Hepatocyte (in vitro differentiated cells): ENCODE data around the gene GJD3. TPM values are rescaled to one million over a fixed set of nuclear protein-coding genes. Genes with fewer than 3 reads are reported as not detected.

Experiments
- DNase-seq: peaks from one replicate; pipeline ENCODE4 v3.0.0-alpha.2; 2016; ENCODE audit warnings: low spot score
- H2AFZ ChIP-seq: fragments of 200-600 bp; sonication (generic); 2 replicates; pipeline ENCODE4 v1.6.0; 2016; ENCODE audit warnings: antibody characterized with exemption, mild to moderate bottlenecking
- H3K27ac ChIP-seq: fragments of 200-600 bp; sonication (generic); 2 replicates; pipeline ENCODE4 v1.5.1; 2016; ENCODE audit warnings: mild to moderate bottlenecking
- H3K27me3 ChIP-seq: fragments of 200-600 bp; sonication (generic); 2 replicates; pipeline ENCODE4 v1.6.1; 2016
- H3K36me3 ChIP-seq: fragments of 200-600 bp; sonication (generic); replicated peaks from 2 replicates; pipeline ENCODE4 v1.5.1; 2016; ENCODE audit warnings: low read depth; ENCODE audit not compliant: insufficient read depth
- H3K4me1 ChIP-seq: fragments of 200-600 bp; sonication (generic); 2 replicates; pipeline ENCODE4 v1.5.1; 2016; ENCODE audit warnings: mild to moderate bottlenecking, moderate library complexity; ENCODE audit not compliant: insufficient read depth
- H3K4me2 ChIP-seq: fragments of 200-600 bp; sonication (generic); 2 replicates; pipeline ENCODE4 v1.6.0; 2016
- H3K4me3 ChIP-seq: fragments of 200-600 bp; sonication (generic); 2 replicates; pipeline ENCODE4 v1.5.1; 2016; ENCODE audit warnings: mild to moderate bottlenecking
- H3K79me2 ChIP-seq: fragments of 200-600 bp; sonication (generic); 2 replicates; pipeline ENCODE4 v1.6.0; 2017; ENCODE audit warnings: mild to moderate bottlenecking
- H3K9me2 ChIP-seq: fragments of 200-600 bp; sonication (generic); replicated peaks from 2 replicates; pipeline ENCODE4 v1.6.0; 2017; ENCODE audit warnings: mild to moderate bottlenecking; ENCODE audit not compliant: insufficient read depth
- H3K9me3 ChIP-seq: fragments of 200-600 bp; sonication (generic); 2 replicates; pipeline ENCODE4 v1.5.1; 2016; ENCODE audit warnings: low read depth, mild to moderate bottlenecking
- H4K20me1 ChIP-seq: fragments of 200-600 bp; sonication (generic); 2 replicates; pipeline ENCODE4 v1.6.0; 2016; ENCODE audit warnings: mild to moderate bottlenecking; ENCODE audit not compliant: insufficient read depth, poor library complexity, severe bottlenecking
- CTCF ChIP-seq: fragments of 200-600 bp; sonication (generic); IDR thresholded peaks from 2 replicates; pipeline ENCODE4 v1.5.1; 2016; ENCODE audit warnings: antibody characterized with exemption, mild to moderate bottlenecking; ENCODE audit not compliant: poor library complexity
- EZH2 ChIP-seq: fragments of 200-600 bp; sonication (generic); IDR thresholded peaks from 2 replicates; pipeline ENCODE4 v1.6.1; 2016; ENCODE audit warnings: antibody characterized with exemption, mild to moderate bottlenecking, borderline replicate concordance
- EZH2phosphoT487 ChIP-seq: fragments of 200-600 bp; sonication (generic); IDR thresholded peaks from one replicate; pipeline ENCODE4 v1.6.1; 2018; ENCODE audit warnings: antibody characterized with exemption, mild to moderate bottlenecking, low read depth, moderate library complexity; ENCODE audit not compliant: unreplicated experiment, severe bottlenecking
- WGBS: methylation state at CpG from one replicate; pipeline ENCODE4 v1.1.6; 2016; ENCODE audit warnings: low lambda C conversion rate; ENCODE audit errors: missing lambda C conversion rate; 5-methylcytosine and 5-hydroxymethylcytosine counted together
- polyA plus RNA-seq: library from polyadenylated mRNA; unstranded; fragments of >200 nt; fragmentation: Nextera tagmentation; extraction: Ambion mirVana; gene quantifications from 2 replicates; pipeline ENCODE4 v1.2.1, GENCODE V29; 2016
- total RNA-seq: library from RNA; depleted of rRNA; stranded (reverse); fragments of >200 nt; gene quantifications from 2 replicates; pipeline ENCODE4 v1.2.3, GENCODE V29; 2014

GJD3 gene
- total and polyA plus RNA-seq, 2 experiments from 2014 or later = 0.47 to 3.8 TPM

GRCh38 chr17:40356990-40357881, 7.3 kb downstream of the GJD3 start:
- WGBS = 91% methylated on average over 12 of the region's 19 CpGs
- peaks cover 4% of the 10 kb centered on the region for H3K27me3 ChIP-seq
- no peak overlapping the region for H3K4me2 ChIP-seq
- no peaks in the 10 kb centered on the region for H3K9me3 ChIP-seq
- no peak overlapping the region for H2AFZ ChIP-seq
- no peak for TF ChIP-seq CTCF
- H3K4me1 ChIP-seq = peaks cover 5% of the 10 kb centered on the region
- no peak overlapping the region for H3K4me3 ChIP-seq
- no peaks in the 10 kb centered on the region for H3K36me3 ChIP-seq
- no peaks in the 10 kb centered on the region for H3K79me2 ChIP-seq
- no peak overlapping the region for H3K27ac ChIP-seq
- no peak for DNase-seq
- no peaks in the 10 kb centered on the region for H4K20me1 ChIP-seq
- no peaks in the 10 kb centered on the region for H3K9me2 ChIP-seq

DNA sequence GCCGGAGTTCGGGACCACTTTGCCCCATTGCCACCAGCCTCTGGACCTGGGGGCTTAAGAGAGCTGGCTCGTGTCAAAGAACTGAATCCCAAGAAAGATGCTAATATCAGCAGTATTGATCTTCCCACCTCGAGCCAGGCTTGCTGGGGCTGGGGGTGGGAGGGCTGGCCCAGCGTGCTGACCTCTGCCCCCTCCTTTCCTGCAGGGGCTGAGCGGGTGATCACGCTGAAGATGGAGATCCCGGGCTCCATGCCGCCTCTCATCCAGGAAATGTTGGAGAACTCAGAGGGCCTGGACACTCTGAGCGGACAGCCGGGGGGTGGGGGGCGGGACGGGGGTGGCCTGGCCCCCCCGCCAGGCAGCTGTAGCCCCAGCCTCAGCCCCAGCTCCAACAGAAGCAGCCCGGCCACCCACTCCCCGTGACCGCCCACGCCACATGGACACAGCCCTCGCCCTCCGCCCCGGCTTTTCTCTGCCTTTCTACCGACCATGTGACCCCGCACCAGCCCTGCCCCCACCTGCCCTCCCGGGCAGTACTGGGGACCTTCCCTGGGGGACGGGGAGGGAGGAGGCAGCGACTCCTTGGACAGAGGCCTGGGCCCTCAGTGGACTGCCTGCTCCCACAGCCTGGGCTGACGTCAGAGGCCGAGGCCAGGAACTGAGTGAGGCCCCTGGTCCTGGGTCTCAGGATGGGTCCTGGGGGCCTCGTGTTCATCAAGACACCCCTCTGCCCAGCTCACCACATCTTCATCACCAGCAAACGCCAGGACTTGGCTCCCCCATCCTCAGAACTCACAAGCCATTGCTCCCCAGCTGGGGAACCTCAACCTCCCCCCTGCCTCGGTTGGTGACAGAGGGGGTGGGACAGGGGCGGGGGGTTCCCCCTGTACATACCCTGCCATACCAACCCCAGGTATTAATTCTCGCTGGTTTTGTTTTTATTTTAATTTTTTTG, 8.5 kb downstream of the GJD3 start:
- WGBS = 85% methylated on average over 12 of the region's 33 CpGs
- Histone ChIP-seq H3K4me1 (peaks cover 15% of the 10 kb centered on the region), H3K4me3 (no peak overlapping the region), H3K36me3 (no peaks in the 10 kb centered on the region), H3K4me2 (no peak overlapping the region), H2AFZ (no peak overlapping the region), H4K20me1 (peaks cover under 1% of the 10 kb centered on the region), H3K79me2 (peaks cover under 1% of the 10 kb centered on the region), H3K9me2 (no peaks in the 10 kb centered on the region), H3K9me3 (no peaks in the 10 kb centered on the region), H3K27me3 (peaks cover 4% of the 10 kb centered on the region), H3K27ac (no peak overlapping the region)
- TF ChIP-seq EZH2phosphoT487 (no peak), CTCF (no peak), EZH2 (no peak)
- DNase-seq = no peak

DNA sequence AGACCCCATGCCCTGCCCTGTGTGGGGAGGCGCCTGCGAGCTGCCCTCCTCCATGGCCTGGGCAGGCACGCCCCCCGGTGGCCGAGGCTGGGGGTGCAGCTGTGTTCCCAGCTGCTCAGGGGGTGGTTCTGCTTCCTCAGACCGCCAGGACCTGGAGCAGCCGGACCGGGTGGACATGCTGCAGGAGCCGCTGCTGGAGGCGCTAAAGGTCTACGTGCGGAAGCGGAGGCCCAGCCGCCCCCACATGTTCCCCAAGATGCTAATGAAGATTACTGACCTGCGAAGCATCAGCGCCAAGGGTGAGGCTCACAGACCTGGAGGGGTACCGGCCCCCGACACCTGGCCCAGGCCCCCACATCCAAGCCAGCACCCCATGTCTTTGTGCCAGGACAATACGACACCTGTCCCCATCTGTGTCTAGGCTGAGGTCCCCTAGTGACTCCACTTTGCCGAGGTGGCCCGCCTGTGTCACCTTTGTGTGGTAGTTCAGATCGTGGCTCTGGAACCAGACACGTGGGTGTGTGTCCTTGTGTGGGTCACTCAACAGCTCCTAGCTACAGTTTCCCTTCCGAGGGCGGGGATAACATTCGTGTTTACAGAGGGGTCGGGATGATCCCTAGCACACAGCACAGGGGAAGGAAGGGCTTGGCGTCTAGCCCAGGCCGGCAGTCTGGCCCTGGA, 9.3 kb downstream of the GJD3 start:
- H3K79me2 ChIP-seq = peaks cover 8% of the 10 kb centered on the region
- no peak overlapping the region for H3K4me3 ChIP-seq
- H4K20me1 ChIP-seq = peaks cover 7% of the 10 kb centered on the region
- no peaks in the 10 kb centered on the region for H3K9me3 ChIP-seq
- no peak overlapping the region for H3K27ac ChIP-seq
- no peaks in the 10 kb centered on the region for H3K36me3 ChIP-seq
- H3K9me2 ChIP-seq = no peaks in the 10 kb centered on the region
- DNase-seq = peak; percentile 75
- no peak for TF ChIP-seq EZH2phosphoT487
- TF ChIP-seq CTCF = peak; percentile 93
- no peak for TF ChIP-seq EZH2
- H3K4me2 ChIP-seq = no peak overlapping the region
- H2AFZ ChIP-seq = no peak overlapping the region
- peaks cover 23% of the 10 kb centered on the region for H3K4me1 ChIP-seq
- peaks cover 3% of the 10 kb centered on the region for H3K27me3 ChIP-seq
- WGBS = 58% methylated on average over 29 of the region's 29 CpGs
